ENCODE measurements around the gene CMAS.
A peak's percentile ranks its signal among the peaks of the same experiment; 100 is the strongest.

GRCh38 chr12:22083167-22083566 lies 37.1 kb downstream of the CMAS start:
- TF ChIP-seq CTCF (IDR thresholded peaks at IDR 0.05), result peak; percentile 33 to 70 (median 64)
- no peak for TF ChIP-seq POLR2A (IDR thresholded peaks at IDR 0.05)
